ENCODE data around the gene TBC1D2B. TPM values are rescaled to one million over a fixed set of nuclear protein-coding genes. Genes with fewer than 3 reads are reported as not detected.

Gene TBC1D2B
- polyA plus RNA-seq, 1 experiment: 39.8 TPM

GRCh38 chr15:78088773-78089080, 11.2 kb upstream of the TBC1D2B start:
- DNase-seq (ENCODE audit: low read depth): no peak
- Histone ChIP-seq H3K36me3 (ENCODE audit: control insufficient read depth, insufficient read depth, low read length) (no peaks in the 10 kb centered on the region), H3K4me3 (ENCODE audit: low read depth, low read length) (no peak overlapping the region), H3K27me3 (ENCODE audit: control insufficient read depth, insufficient read depth, low read length) (peaks cover 5% of the 10 kb centered on the region)
- TF ChIP-seq CTCF (IDR thresholded peaks at IDR 0.05; ENCODE audit: insufficient read depth, low read depth, low read length): no peak
- ChIA-PET CTCF (interaction anchor here (1.1 to 1.8 kb wide), 2 partner anchors 8 to 18 kb away, joined by 3 read pairs; no protein-coding TSS in a partner anchor), POLR2A (no interaction called here)

- H3K36me3 ChIP-seq (ENCODE audit: control insufficient read depth, insufficient read depth, low read length): no peaks in the 10 kb centered on the region
- ChIA-PET CTCF (interaction anchor here (1.1 kb wide), 1 partner anchor 9 kb away, joined by 3 read pairs; no protein-coding TSS in a partner anchor), POLR2A (no interaction called here)
- H3K4me3 ChIP-seq (ENCODE audit: low read depth, low read length): no peak overlapping the region
- no peak for DNase-seq (ENCODE audit: low read depth)
- no peak for TF ChIP-seq CTCF (IDR thresholded peaks at IDR 0.05; ENCODE audit: insufficient read depth, low read depth, low read length)
- peaks cover 5% of the 10 kb centered on the region for H3K27me3 ChIP-seq (ENCODE audit: control insufficient read depth, insufficient read depth, low read length)
Measured at GRCh38 chr15:78087951-78088772, 10.7 kb upstream of the TBC1D2B start.

GRCh38 chr15:78085928-78086327, 8.4 kb upstream of the TBC1D2B start:
- no peak for DNase-seq (ENCODE audit: low read depth)
- H3K36me3 ChIP-seq (ENCODE audit: control insufficient read depth, insufficient read depth, low read length): no peaks in the 10 kb centered on the region
- CTCF ChIA-PET: interaction anchor here (0.8 kb wide), 1 partner anchor 126 kb away, joined by 3 read pairs; no protein-coding TSS in a partner anchor
- POLR2A ChIA-PET: no interaction called here
- H3K27me3 ChIP-seq (ENCODE audit: control insufficient read depth, insufficient read depth, low read length): no peaks in the 10 kb centered on the region; the same call in 1 of the 2 replicates
- no peak overlapping the region for H3K4me3 ChIP-seq (ENCODE audit: low read depth, low read length)
- no peak for TF ChIP-seq CTCF (IDR thresholded peaks at IDR 0.05; ENCODE audit: insufficient read depth, low read depth, low read length)

GRCh38 chr15:78084449-78084750, 6.9 kb upstream of the TBC1D2B start:
- no peak for TF ChIP-seq CTCF (IDR thresholded peaks at IDR 0.05; ENCODE audit: insufficient read depth, low read depth, low read length)
- no peak overlapping the region for H3K4me3 ChIP-seq (ENCODE audit: low read depth, low read length)
- CTCF ChIA-PET: interaction anchor here (1.6 kb wide), 1 partner anchor 24 kb away, joined by 4 read pairs; no protein-coding TSS in a partner anchor
- no peaks in the 10 kb centered on the region for H3K36me3 ChIP-seq (ENCODE audit: control insufficient read depth, insufficient read depth, low read length)
- DNase-seq (ENCODE audit: low read depth): no peak
- POLR2A ChIA-PET: no interaction called here
- no peaks in the 10 kb centered on the region for H3K27me3 ChIP-seq (ENCODE audit: control insufficient read depth, insufficient read depth, low read length)

GRCh38 chr15:78083687-78084448, 6.4 kb upstream of the TBC1D2B start:
- ChIA-PET CTCF (interaction anchor here (1.6 kb wide), 1 partner anchor 24 kb away, joined by 4 read pairs; no protein-coding TSS in a partner anchor), POLR2A (no interaction called here)
- no peak for TF ChIP-seq CTCF (IDR thresholded peaks at IDR 0.05; ENCODE audit: insufficient read depth, low read depth, low read length)

More at GRCh38 chr15:78083687-78084448, 6.4 kb upstream of the TBC1D2B start:
- no peak overlapping the region for H3K4me3 ChIP-seq (ENCODE audit: low read depth, low read length)
- no peaks in the 10 kb centered on the region for H3K36me3 ChIP-seq (ENCODE audit: control insufficient read depth, insufficient read depth, low read length)
- H3K27me3 ChIP-seq (ENCODE audit: control insufficient read depth, insufficient read depth, low read length): no peaks in the 10 kb centered on the region
- no peak for DNase-seq (ENCODE audit: low read depth)
